ENCODE measurements around the gene CFDP1.

CFDP1 gene

DNA sequence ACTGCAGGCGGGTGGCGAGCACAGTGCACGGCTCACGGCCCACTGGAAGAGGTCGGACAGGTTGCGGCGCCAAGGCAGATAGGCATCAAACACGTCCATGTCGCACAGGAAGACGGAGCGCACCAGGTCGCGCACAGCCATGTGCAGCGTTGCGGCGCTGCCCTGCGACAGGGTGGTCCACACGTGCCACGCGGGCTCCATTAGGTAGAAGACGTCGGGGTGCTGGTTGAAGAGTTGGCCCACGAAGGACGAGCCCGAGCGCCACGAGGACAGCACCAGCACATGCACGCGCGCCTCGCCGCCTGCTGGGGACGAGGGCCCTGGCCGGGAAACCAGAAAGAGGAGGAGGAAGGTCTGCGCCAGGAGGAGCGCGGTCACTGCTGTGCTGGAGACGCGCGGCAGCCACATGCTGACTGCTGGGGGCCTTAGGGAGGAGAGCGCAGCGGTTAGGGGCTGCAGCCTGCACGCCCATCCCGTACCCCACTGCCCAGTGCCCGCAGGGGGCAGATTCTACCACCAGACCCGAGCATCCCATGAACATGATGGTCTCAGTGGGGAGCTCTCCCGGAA is 46.2 kb upstream of the CFDP1 start:
- TF ChIP-seq EZH2phosphoT487 (IDR thresholded peaks at IDR 0.05; ENCODE audit: low read length): no peak
- no peak for TF ChIP-seq EZH2 (optimal IDR thresholded peaks at IDR 0.05; ENCODE audit: low read depth, low read length)
- TF ChIP-seq, protein P1, sequence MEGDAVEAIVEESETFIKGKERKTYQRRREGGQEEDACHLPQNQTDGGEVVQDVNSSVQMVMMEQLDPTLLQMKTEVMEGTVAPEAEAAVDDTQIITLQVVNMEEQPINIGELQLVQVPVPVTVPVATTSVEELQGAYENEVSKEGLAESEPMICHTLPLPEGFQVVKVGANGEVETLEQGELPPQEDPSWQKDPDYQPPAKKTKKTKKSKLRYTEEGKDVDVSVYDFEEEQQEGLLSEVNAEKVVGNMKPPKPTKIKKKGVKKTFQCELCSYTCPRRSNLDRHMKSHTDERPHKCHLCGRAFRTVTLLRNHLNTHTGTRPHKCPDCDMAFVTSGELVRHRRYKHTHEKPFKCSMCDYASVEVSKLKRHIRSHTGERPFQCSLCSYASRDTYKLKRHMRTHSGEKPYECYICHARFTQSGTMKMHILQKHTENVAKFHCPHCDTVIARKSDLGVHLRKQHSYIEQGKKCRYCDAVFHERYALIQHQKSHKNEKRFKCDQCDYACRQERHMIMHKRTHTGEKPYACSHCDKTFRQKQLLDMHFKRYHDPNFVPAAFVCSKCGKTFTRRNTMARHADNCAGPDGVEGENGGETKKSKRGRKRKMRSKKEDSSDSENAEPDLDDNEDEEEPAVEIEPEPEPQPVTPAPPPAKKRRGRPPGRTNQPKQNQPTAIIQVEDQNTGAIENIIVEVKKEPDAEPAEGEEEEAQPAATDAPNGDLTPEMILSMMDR (IDR thresholded peaks at IDR 0.05; ENCODE audit: low read length): no peak
- Histone ChIP-seq H3K4me3 (ENCODE audit: low read length) (no peak overlapping the region), H3K9me2 (replicated peaks; ENCODE audit: insufficient read depth, low read length) (no peaks in the 10 kb centered on the region), H3F3A (ENCODE audit: insufficient read depth, low read length) (no peaks in the 10 kb centered on the region), H3K4me2 (ENCODE audit: low read depth, low read length) (no peak overlapping the region), H4K20me1 (ENCODE audit: insufficient read depth, low read length) (no peaks in the 10 kb centered on the region), H3K79me2 (ENCODE audit: low read length) (no peaks in the 10 kb centered on the region), H3K36me3 (replicated peaks; ENCODE audit: insufficient read depth, low read length) (no peaks in the 10 kb centered on the region), H3K9ac (ENCODE audit: low read length) (no peak overlapping the region), H3K27ac (ENCODE audit: low read length) (no peak overlapping the region), H2AFZ (ENCODE audit: low read length) (no peak overlapping the region), H3K4me1 (ENCODE audit: low read length) (no peaks in the 10 kb centered on the region), H3K9me3 (replicated peaks; ENCODE audit: insufficient read depth, low read length) (no peaks in the 10 kb centered on the region), H3K27me3 (replicated peaks; ENCODE audit: insufficient read depth, low read length) (no peaks in the 10 kb centered on the region)
- no peak for DNase-seq

DNA sequence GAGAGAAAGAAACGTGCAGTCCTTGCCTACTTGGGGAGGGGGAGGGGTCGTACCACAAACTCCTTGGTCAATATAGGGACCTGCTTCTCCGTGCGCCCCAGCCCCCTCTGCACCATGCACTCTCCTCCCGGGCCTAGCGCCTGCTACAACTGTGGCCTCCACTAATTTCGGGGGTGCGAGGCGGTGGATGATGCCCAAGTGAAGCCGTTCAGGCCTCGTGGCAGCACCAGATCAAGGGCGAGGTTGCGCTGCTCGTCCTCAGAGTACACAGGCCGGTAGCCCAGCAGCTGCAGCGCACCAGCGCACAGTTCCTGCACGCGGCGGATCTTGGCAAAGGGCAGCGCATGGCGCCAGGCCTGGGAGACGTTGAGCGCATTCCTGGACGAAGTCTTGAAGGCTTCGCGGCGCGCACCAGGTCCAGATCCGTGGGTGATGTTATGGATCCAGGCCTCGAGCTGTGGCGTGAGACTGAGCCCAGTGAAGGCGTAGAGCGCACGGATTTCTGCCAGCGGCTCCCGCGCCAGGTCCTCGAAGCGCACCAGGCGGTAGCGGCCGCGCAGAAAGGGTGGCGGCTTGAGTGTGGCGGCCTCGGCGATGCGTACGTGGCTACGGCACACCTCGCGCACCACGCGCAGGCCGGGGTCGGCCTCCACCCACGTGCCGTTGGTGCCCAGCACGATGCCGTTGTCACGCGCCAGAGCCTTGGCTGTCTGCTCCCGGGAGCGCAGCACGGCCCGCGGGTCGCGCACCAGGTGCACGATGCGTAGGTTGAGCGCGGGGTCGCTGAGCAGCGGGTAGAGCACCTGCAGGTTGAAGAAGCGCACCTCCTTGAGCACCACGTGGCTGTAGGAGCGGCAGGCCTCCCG is 45.4 kb upstream of the CFDP1 start:
- H3K4me3 ChIP-seq (ENCODE audit: low read length): no peak overlapping the region
- no peak for TF ChIP-seq EZH2 (optimal IDR thresholded peaks at IDR 0.05; ENCODE audit: low read depth, low read length)
- no peak for TF ChIP-seq EZH2phosphoT487 (IDR thresholded peaks at IDR 0.05; ENCODE audit: low read length)
- H4K20me1 ChIP-seq (ENCODE audit: insufficient read depth, low read length): no peaks in the 10 kb centered on the region
- H3K79me2 ChIP-seq (ENCODE audit: low read length): no peaks in the 10 kb centered on the region
- H3K9me2 ChIP-seq (replicated peaks; ENCODE audit: insufficient read depth, low read length): no peaks in the 10 kb centered on the region
- no peaks in the 10 kb centered on the region for H3K9me3 ChIP-seq (replicated peaks; ENCODE audit: insufficient read depth, low read length)
- no peak overlapping the region for H3K27ac ChIP-seq (ENCODE audit: low read length)
- no peak overlapping the region for H2AFZ ChIP-seq (ENCODE audit: low read length)
- H3K9ac ChIP-seq (ENCODE audit: low read length): no peak overlapping the region
- H3F3A ChIP-seq (ENCODE audit: insufficient read depth, low read length): no peaks in the 10 kb centered on the region
- no peaks in the 10 kb centered on the region for H3K4me1 ChIP-seq (ENCODE audit: low read length)
- H3K36me3 ChIP-seq (replicated peaks; ENCODE audit: insufficient read depth, low read length): no peaks in the 10 kb centered on the region
- H3K27me3 ChIP-seq (replicated peaks; ENCODE audit: insufficient read depth, low read length): no peaks in the 10 kb centered on the region
- DNase-seq: no peak
- no peak overlapping the region for H3K4me2 ChIP-seq (ENCODE audit: low read depth, low read length)

DNA sequence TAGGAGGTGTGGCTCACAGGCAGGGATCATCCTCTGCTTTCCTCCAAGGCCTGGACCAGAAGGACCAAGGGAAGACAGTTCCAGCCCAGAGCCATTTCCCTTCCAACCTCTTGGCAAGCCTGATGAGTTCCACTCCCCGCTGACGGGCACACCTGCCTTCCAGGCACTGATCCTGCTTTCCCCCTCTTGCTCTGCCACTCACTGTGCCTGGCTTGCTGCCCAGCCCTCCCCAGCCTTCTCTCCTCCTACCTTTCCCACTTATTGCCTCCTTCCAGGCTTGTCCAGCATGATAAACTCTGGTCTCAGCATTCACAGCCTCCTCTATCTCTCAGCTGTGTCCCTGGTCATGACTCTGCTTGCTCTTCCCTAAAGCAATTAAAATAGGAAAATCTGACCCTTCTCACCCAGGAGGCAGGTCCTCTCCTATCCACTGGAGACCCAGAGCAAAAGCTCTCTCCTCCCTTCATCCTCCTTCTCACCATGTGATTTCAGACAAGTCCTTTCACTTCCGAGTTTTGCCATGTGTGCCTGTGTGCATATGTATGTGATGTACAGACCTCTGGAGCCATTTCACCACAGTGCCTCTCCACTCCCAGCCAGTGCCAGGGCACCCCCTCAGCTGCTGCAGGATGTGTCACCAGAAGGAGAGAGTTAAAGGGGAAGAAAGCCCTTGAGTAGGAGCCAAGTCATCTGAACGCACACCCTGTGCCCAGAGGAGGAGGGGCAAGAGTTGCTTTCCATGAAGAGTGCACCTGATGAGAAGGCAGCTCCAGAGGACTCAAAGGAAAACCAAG is 44.6 kb upstream of the CFDP1 start:
- Histone ChIP-seq H3K36me3 (replicated peaks; ENCODE audit: insufficient read depth, low read length) (no peaks in the 10 kb centered on the region), H3K4me1 (ENCODE audit: low read length) (no peaks in the 10 kb centered on the region), H3K4me3 (ENCODE audit: low read length) (no peak overlapping the region), H3K9me2 (replicated peaks; ENCODE audit: insufficient read depth, low read length) (no peaks in the 10 kb centered on the region), H3F3A (ENCODE audit: insufficient read depth, low read length) (no peaks in the 10 kb centered on the region), H3K79me2 (ENCODE audit: low read length) (no peaks in the 10 kb centered on the region), H4K20me1 (ENCODE audit: insufficient read depth, low read length) (no peaks in the 10 kb centered on the region), H3K9ac (ENCODE audit: low read length) (no peak overlapping the region), H3K4me2 (ENCODE audit: low read depth, low read length) (no peak overlapping the region), H3K9me3 (replicated peaks; ENCODE audit: insufficient read depth, low read length) (no peaks in the 10 kb centered on the region), H3K27ac (ENCODE audit: low read length) (no peak overlapping the region), H2AFZ (ENCODE audit: low read length) (no peak overlapping the region), H3K27me3 (replicated peaks; ENCODE audit: insufficient read depth, low read length) (no peaks in the 10 kb centered on the region)
- DNase-seq: no peak
- TF ChIP-seq, protein P1 (IDR thresholded peaks at IDR 0.05; ENCODE audit: low read length): no peak
- no peak for TF ChIP-seq EZH2 (optimal IDR thresholded peaks at IDR 0.05; ENCODE audit: low read depth, low read length)
- TF ChIP-seq EZH2phosphoT487 (IDR thresholded peaks at IDR 0.05; ENCODE audit: low read length): no peak

Data from MM.1S (cell line).